Ovary (tissue), 9 donors: ENCODE results near the gene SLC17A3. TPM values are rescaled to one million over a fixed set of nuclear protein-coding genes. Genes with fewer than 3 reads are reported as not detected.

Experiments
- DNase-seq, 5 donors: peaks; one replicate each; pipeline ENCODE4 v3.0.0-alpha.2; 2019 to 2020
- H3K27ac ChIP-seq, 2 donors: fragments of 200-600 bp; one replicate each; pipeline versions ENCODE4 v1.5.1 to v1.8.0; 2019 to 2022
- H3K27me3 ChIP-seq: fragments of 200-600 bp; one replicate; pipeline ENCODE4 v1.8.0; 2022
- H3K36me3 ChIP-seq: fragments of 200-600 bp; sonication (generic); one replicate; pipeline ENCODE4 v1.5.1; 2019
- H3K4me1 ChIP-seq: one replicate; pipeline ENCODE4 v1.8.1; 2013; ENCODE audit warnings: mild to moderate bottlenecking, moderate library complexity; ENCODE audit not compliant: insufficient read depth
- H3K4me3 ChIP-seq: fragments of 200-600 bp; sonication (generic); one replicate; pipeline ENCODE4 v1.5.1; 2017
- H3K9me3 ChIP-seq, 2 donors: fragments of 200-600 bp in 1 of 2; sonication (generic) in 1 of 2; one replicate each; pipeline versions ENCODE4 v1.5.1 to v1.8.1; 2013 to 2019; ENCODE audit warnings: mild to moderate bottlenecking in 1 of 2, moderate library complexity in 1 of 2
- EP300 ChIP-seq: sonication (generic); formaldehyde crosslinking; IDR thresholded peaks from one replicate; pipeline ENCODE4 v1.6.1; 2017; ENCODE audit warnings: antibody characterized with exemption
- POLR2A ChIP-seq: fragments of 450-650 bp; IDR thresholded peaks from one replicate; pipeline ENCODE4 v1.6.1; 2017; ENCODE audit warnings: antibody characterized with exemption, mild to moderate bottlenecking, moderate library complexity
- WGBS, 3 donors: extraction: QIAGEN DNeasy Blood & Tissue Kit in 1 of 3; methylation state at CpG; one replicate each; pipeline versions ENCODE4 v1.1.5 to v1.1.7; 2013 to 2017; 5-methylcytosine and 5-hydroxymethylcytosine counted together
- intact Hi-C, 4 donors: fragments of 100-400 bp; cut with DNase I; formaldehyde crosslinking; loops; one replicate each; pipeline versions ENCODE4 v1.11.0 to v1.15.1; 2022 to 2023
- polyA plus RNA-seq, 2 donors: library from polyadenylated mRNA; stranded (reverse); fragments of 200-250 nt in 1 of 2; fragments of 350-450 nt in 1 of 2; fragmentation: Illumina TruSeq in 1 of 2; extraction: RNeasy Lipid Tissue Mini Kit (QIAGEN cat#74804) in 1 of 2; gene quantifications; one replicate each; pipeline ENCODE4 v1.2.3, GENCODE V29; 2013 to 2014
- total RNA-seq, 7 donors: library from RNA; depleted of rRNA in 2 of 7; stranded (reverse); fragments of >200 nt in 2 of 7; fragmentation: NEBNext Ultra II Directional in 3 of 7; extraction: Animal tissue kit (Norgen Biotek cat#: 25700) in 3 of 7; gene quantifications; one replicate each; pipeline versions ENCODE4 v1.1.0 to v1.2.4, GENCODE V29; 2016 to 2023
- TF ChIP-seq, protein P1 (sequence below), 3 donors: fragments of 450-650 bp in 2 of 3; fragments of 200-600 bp in 1 of 3; IDR thresholded peaks; one replicate each; pipeline versions ENCODE4 v1.5.1 to v1.8.0; 2016 to 2022; ENCODE audit warnings: antibody characterized with exemption in 3 of 3, mild to moderate bottlenecking in 1 of 3
- donor health status: DM: no; HTN: no; CAD: no; lungs with moderate emphysema.
- donor health status: DM: no; HTN: no; CAD: no.
- donor health status: Bipolar disorder and iron deficiency.
- donor health status: DM: yes; HTN: yes; CAD: no.
- donor health status: DM: no; HTN: no; CAD: no.
- donor health status: DM: yes; HTN: yes; CAD: no.

SLC17A3 gene
- total and polyA plus RNA-seq, 9 donors = 0.07 to 0.93 (median 0.33) TPM; not detected in 3

DNA sequence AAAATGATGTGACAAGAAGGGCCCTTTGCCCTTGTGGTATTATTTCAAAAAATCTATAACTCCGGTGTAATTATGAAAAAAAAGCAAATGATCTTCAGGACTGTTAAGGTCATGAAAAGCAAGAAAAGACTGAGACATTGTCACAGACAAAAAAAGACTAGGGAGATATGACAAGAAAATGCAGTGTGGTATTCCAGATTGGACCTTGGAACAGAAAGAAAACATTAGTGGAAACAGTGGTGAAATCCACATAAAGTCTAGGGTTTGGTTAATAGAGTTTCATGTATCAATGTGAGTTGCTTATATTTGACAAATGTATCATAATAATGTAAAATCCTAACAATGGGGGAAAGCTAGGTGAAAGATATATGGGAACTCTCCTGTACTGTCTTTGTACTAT, 26.8 kb upstream of the SLC17A3 start:
- no peaks in the 10 kb centered on the region for H3K36me3 ChIP-seq
- no peak overlapping the region for H3K4me3 ChIP-seq
- H3K9me3 ChIP-seq = no peaks in the 10 kb centered on the region
- no peak for DNase-seq
- no peaks in the 10 kb centered on the region for H3K27me3 ChIP-seq
- H3K27ac ChIP-seq = no peak overlapping the region
- intact Hi-C loops = no loop called here
- TF ChIP-seq POLR2A (no peak), EP300 (no peak)
- TF ChIP-seq, protein P1, sequence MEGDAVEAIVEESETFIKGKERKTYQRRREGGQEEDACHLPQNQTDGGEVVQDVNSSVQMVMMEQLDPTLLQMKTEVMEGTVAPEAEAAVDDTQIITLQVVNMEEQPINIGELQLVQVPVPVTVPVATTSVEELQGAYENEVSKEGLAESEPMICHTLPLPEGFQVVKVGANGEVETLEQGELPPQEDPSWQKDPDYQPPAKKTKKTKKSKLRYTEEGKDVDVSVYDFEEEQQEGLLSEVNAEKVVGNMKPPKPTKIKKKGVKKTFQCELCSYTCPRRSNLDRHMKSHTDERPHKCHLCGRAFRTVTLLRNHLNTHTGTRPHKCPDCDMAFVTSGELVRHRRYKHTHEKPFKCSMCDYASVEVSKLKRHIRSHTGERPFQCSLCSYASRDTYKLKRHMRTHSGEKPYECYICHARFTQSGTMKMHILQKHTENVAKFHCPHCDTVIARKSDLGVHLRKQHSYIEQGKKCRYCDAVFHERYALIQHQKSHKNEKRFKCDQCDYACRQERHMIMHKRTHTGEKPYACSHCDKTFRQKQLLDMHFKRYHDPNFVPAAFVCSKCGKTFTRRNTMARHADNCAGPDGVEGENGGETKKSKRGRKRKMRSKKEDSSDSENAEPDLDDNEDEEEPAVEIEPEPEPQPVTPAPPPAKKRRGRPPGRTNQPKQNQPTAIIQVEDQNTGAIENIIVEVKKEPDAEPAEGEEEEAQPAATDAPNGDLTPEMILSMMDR (IDR thresholded peaks at IDR 0.05) = no peak
- 77 to 84% (median 78%) methylated on average over 1 of the region's 1 CpG for WGBS, 3 donors
- no peaks in the 10 kb centered on the region for H3K4me1 ChIP-seq

DNA sequence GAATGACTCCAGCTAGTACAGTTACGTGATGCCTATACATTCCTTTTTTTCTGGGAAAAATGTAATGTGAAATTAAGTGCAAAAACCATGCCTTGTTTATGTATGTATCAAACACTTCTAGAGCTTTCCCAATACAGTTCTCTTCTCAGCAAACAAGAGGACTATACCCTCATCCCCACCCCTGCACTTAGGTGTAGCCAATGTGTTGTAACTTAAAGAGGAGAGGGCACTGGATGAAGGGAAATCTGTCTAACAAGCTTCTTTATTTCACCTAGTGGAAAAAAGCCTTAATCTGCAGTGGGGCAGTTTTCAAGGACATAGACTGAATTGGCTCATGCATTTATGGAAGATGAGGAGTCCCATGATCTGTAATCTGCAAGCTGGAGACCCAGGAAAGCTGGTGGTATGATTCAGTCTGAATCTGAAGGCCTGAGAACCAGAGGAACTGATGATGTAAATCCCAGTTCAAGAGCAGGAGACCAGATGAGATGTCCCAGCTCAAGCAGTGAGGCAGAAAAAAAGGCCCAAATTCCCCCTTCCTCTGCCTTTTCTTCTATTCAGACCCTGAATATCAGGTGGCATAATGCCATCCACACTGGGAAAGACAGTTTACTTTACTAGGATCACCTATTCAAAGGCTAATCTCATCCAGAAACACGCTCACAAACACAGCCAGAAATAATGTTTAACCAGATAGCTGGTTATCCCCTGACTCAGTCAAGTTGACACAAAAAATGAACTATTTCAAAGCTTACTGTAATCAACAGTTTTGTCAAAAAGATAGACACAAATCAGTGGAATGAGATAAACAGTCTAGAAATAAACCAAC, 25.8 kb upstream of the SLC17A3 start:
- no peaks in the 10 kb centered on the region for H3K4me1 ChIP-seq
- DNase-seq = no peak
- 82 to 89% (median 86%) methylated on average over 2 of the region's 2 CpGs for WGBS, 3 donors
- no peaks in the 10 kb centered on the region for H3K9me3 ChIP-seq
- no peak overlapping the region for H3K27ac ChIP-seq
- intact Hi-C loops = no loop called here
- H3K27me3 ChIP-seq = no peaks in the 10 kb centered on the region
- no peak for TF ChIP-seq EP300
- TF ChIP-seq POLR2A = no peak
- TF ChIP-seq, protein P1 (IDR thresholded peaks at IDR 0.05) = no peak
- H3K4me3 ChIP-seq = no peak overlapping the region
- no peaks in the 10 kb centered on the region for H3K36me3 ChIP-seq

DNA sequence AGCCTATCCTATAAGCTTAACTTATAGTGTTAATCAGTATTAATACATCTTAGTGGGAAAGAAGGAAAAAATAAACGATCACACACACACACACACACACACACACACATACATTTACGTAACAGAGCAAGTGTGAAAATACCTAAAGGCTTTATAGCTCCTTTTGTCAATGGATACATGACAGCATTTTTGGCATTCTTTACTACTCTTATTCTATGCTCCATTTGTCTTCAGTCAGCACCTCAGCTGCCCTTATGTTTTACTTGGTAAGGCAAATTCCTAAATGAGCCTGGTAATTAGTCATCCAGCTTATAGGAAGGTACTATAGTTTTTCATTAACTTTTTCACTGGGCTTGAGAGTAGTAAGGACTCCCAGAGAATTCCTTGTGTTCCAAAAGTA, 25.1 kb upstream of the SLC17A3 start:
- Histone ChIP-seq H3K4me3 (no peak overlapping the region), H3K36me3 (no peaks in the 10 kb centered on the region), H3K4me1 (no peaks in the 10 kb centered on the region), H3K9me3 (no peaks in the 10 kb centered on the region), H3K27me3 (no peaks in the 10 kb centered on the region), H3K27ac (no peak overlapping the region)
- intact Hi-C loops = no loop called here
- no peak for TF ChIP-seq POLR2A
- TF ChIP-seq EP300 = no peak
- TF ChIP-seq, protein P1 (IDR thresholded peaks at IDR 0.05) = no peak
- WGBS, 3 donors = 81 to 83% (median 81%) methylated on average over 2 of the region's 2 CpGs
- no peak for DNase-seq

DNA sequence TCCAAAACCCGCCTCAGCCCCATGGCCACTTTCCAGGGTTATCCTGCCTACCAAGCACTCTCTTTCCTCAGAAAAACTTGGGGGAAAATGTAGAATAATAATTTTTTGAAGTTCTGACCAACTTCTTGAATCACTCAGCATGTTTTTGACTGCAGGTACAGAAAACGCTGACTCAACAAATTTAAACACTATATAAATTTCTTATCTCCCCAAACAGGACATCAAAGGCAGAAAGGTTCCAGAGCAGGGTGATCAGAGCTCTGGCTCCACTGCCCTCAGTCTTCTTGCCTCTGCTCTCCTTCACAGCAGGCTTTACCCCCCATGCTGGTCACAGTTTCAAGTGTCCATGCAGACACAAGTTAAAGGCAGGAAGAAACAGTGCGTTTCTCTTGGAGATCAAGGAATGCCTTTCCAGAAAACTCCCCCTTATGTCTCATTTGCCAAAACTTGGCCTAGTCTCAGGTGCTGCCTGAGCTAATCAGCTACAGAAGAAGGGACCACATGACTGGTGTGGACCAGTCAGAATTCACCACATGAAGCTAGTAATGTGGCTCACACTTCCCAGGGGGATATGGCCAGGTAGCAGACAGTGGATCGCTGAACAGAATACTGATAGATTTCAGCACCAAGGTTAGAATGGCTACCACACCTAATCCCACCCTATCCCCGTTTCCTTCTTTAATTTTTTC, 24.4 kb upstream of the SLC17A3 start:
- intact Hi-C loops = no loop called here
- H3K9me3 ChIP-seq = no peaks in the 10 kb centered on the region
- DNase-seq = no peak
- 69 to 73% (median 69%) methylated on average over 5 of the region's 5 CpGs for WGBS, 3 donors
- TF ChIP-seq POLR2A (no peak), EP300 (no peak)
- TF ChIP-seq, protein P1 (IDR thresholded peaks at IDR 0.05) = no peak
- no peaks in the 10 kb centered on the region for H3K36me3 ChIP-seq
- H3K27me3 ChIP-seq = no peaks in the 10 kb centered on the region
- no peak overlapping the region for H3K4me3 ChIP-seq
- no peaks in the 10 kb centered on the region for H3K4me1 ChIP-seq
- no peak overlapping the region for H3K27ac ChIP-seq
